HL-60 (cell line): ENCODE measurements around the gene PRDM8.

Experiments used
- DNase-seq, 2 experiments: peaks; one replicate each; pipeline ENCODE4 v3.0.0-alpha.2; 2010 to 2020; ENCODE audit warnings: low read depth in 1 of 2, low spot score in 1 of 2
- H3K27ac ChIP-seq: fragments of 250-450 bp; sonication (Bioruptor Pico); replicated peaks from 2 replicates; pipeline ENCODE4 v1.5.1; 2020; ENCODE audit warnings: mild to moderate bottlenecking, moderate library complexity
- H3K27me3 ChIP-seq: fragments of 250-450 bp; sonication (Bioruptor Pico); 2 replicates; pipeline ENCODE4 v1.5.1; 2021; ENCODE audit warnings: mild to moderate bottlenecking, moderate library complexity; ENCODE audit not compliant: insufficient read depth, poor library complexity, severe bottlenecking
- H3K4me3 ChIP-seq: replicated peaks from 2 replicates; pipeline ENCODE4 v1.5.1; 2011; ENCODE audit warnings: mild to moderate bottlenecking, control low read depth, low read length; ENCODE audit not compliant: insufficient read depth
- CTCF ChIP-seq: IDR thresholded peaks from one replicate; pipeline ENCODE4 v1.5.1; 2011; ENCODE audit warnings: low read length, control low read depth, inconsistent platforms; ENCODE audit not compliant: insufficient read depth
- GABPA ChIP-seq: IDR thresholded peaks from 2 replicates; pipeline ENCODE4 v1.6.1; 2012; ENCODE audit warnings: low read depth
- POLR2AphosphoS5 ChIP-seq: IDR thresholded peaks from 2 replicates; pipeline ENCODE4 v1.6.1; 2012; ENCODE audit warnings: low read depth
- REST ChIP-seq: IDR thresholded peaks from 2 replicates; pipeline ENCODE4 v1.6.1; 2012; ENCODE audit warnings: low read depth; ENCODE audit not compliant: insufficient replicate concordance
- SPI1 ChIP-seq: IDR thresholded peaks from 2 replicates; pipeline ENCODE4 v1.6.1; 2012; ENCODE audit warnings: low read depth, mild to moderate bottlenecking, borderline replicate concordance

Gene PRDM8

GRCh38 chr4:80195441-80196140 lies 1.7 kb upstream of the PRDM8 start:
- TF ChIP-seq POLR2AphosphoS5 (no peak), SPI1 (no peak), CTCF (no peak), GABPA (no peak), REST (no peak)
- Histone ChIP-seq H3K27me3 (peaks cover 25% of the 10 kb centered on the region), H3K4me3 (no peak overlapping the region), H3K27ac (no peak overlapping the region)
- DNase-seq = peak in 1 of 2 experiments; percentile 50

DNA sequence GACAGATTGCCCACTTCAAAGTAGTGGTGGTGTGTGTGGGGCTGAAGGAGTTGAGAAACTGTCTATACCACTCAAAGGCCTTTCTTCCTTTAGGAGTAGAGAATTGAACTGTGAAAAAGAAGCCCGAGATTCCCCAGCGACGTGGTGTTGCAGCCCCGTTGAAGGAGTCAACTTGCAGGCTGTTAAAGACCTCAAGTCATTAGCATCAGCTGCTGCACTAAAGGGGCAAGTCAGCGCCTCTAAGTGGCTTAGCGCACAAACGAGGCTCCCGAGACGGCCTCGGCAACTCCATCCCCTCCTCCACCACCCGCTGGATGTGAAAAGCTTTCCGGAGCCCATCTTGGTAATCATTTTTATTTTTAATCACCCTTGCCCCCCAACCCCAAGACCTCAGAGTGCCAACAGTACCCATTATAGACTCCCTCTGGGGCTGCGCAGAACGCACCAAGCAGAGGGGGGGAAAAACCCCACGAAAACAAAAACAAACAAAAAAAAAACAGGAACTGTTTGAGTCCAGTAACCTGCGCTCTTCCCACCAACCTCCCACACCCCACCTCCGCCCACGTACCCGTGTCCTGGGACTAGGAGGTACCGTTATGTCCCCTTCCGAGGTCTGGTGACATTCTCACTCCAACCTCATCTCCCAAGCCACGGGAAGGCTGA lies 913 bp upstream of the PRDM8 start:
- peak overlapping the region; percentile 36 for H3K4me3 ChIP-seq
- no peak overlapping the region for H3K27ac ChIP-seq
- DNase-seq = no peak
- no peak for TF ChIP-seq CTCF
- peak; percentile 56; the same call in 1 of the 2 replicates for TF ChIP-seq SPI1
- peaks cover 25% of the 10 kb centered on the region for H3K27me3 ChIP-seq

- TF ChIP-seq REST (no peak), POLR2AphosphoS5 (no peak), CTCF (no peak), SPI1 (no peak), GABPA (no peak)
- DNase-seq = peak in 1 of 2 experiments; percentile 40
- H3K27me3 ChIP-seq = peaks cover 25% of the 10 kb centered on the region
- peak overlapping the region; percentile 36 for H3K4me3 ChIP-seq
- no peak overlapping the region for H3K27ac ChIP-seq
Measured at GRCh38 chr4:80197601-80198440, 518 bp downstream of the PRDM8 start.
